Stomach (tissue), 4 donors: Measurements from ENCODE around the gene BAIAP2L1.

Experiments
- EP300 ChIP-seq: sonication (generic); formaldehyde crosslinking; IDR thresholded peaks from one replicate; pipeline ENCODE4 v1.6.1; 2017; ENCODE audit warnings: antibody characterized with exemption
- POLR2A ChIP-seq, 4 donors: fragments of 450-650 bp; IDR thresholded peaks; one replicate each; pipeline ENCODE4 v1.6.1; 2016; ENCODE audit warnings: antibody characterized with exemption in 4 of 4, control low read depth in 2 of 4, mild to moderate bottlenecking in 1 of 4, moderate library complexity in 1 of 4
- POLR2AphosphoS5 ChIP-seq, 3 donors: sonication (generic); formaldehyde crosslinking; IDR thresholded peaks; one replicate each; pipeline ENCODE4 v1.6.1; 2016; ENCODE audit warnings: antibody characterized with exemption in 3 of 3
- TF ChIP-seq, protein P1 (sequence below), 7 experiments: fragments of 450-650 bp in 4 of 7; fragments of 200-600 bp in 3 of 7; sonication (generic) in 3 of 7; IDR thresholded peaks; one replicate each; pipeline ENCODE4 v1.5.1; 2016 to 2019; ENCODE audit warnings: antibody characterized with exemption in 7 of 7, control low read depth in 2 of 7, mild to moderate bottlenecking in 1 of 7

DNA sequence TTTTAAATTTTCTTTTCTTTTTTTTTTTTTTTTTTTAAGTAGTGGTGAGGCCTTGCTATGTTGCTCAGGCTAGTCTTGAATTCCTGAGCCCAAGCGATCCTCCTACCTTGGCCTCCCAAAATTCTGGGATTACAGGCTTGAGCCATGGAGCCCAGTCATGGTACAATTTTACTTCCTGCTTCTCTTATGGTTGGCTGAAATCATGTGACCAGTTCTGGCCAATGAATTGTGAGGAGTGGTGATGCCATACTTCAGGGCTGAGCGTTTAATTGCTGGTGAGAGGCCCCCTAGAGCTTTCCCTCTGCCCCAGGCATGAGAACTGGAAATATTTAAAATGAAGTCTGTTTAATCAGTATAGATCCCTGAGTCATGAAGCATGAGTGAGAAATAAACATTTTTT is 22.2 kb upstream of the BAIAP2L1 start:
- TF ChIP-seq, protein P1, sequence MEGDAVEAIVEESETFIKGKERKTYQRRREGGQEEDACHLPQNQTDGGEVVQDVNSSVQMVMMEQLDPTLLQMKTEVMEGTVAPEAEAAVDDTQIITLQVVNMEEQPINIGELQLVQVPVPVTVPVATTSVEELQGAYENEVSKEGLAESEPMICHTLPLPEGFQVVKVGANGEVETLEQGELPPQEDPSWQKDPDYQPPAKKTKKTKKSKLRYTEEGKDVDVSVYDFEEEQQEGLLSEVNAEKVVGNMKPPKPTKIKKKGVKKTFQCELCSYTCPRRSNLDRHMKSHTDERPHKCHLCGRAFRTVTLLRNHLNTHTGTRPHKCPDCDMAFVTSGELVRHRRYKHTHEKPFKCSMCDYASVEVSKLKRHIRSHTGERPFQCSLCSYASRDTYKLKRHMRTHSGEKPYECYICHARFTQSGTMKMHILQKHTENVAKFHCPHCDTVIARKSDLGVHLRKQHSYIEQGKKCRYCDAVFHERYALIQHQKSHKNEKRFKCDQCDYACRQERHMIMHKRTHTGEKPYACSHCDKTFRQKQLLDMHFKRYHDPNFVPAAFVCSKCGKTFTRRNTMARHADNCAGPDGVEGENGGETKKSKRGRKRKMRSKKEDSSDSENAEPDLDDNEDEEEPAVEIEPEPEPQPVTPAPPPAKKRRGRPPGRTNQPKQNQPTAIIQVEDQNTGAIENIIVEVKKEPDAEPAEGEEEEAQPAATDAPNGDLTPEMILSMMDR (IDR thresholded peaks at IDR 0.05), result no peak
- no peak for TF ChIP-seq EP300
- TF ChIP-seq POLR2A (IDR thresholded peaks at IDR 0.05), result no peak
- TF ChIP-seq POLR2AphosphoS5 (IDR thresholded peaks at IDR 0.05), result no peak
